ENCODE measurements around the gene ZNF566.

Gene ZNF566

DNA sequence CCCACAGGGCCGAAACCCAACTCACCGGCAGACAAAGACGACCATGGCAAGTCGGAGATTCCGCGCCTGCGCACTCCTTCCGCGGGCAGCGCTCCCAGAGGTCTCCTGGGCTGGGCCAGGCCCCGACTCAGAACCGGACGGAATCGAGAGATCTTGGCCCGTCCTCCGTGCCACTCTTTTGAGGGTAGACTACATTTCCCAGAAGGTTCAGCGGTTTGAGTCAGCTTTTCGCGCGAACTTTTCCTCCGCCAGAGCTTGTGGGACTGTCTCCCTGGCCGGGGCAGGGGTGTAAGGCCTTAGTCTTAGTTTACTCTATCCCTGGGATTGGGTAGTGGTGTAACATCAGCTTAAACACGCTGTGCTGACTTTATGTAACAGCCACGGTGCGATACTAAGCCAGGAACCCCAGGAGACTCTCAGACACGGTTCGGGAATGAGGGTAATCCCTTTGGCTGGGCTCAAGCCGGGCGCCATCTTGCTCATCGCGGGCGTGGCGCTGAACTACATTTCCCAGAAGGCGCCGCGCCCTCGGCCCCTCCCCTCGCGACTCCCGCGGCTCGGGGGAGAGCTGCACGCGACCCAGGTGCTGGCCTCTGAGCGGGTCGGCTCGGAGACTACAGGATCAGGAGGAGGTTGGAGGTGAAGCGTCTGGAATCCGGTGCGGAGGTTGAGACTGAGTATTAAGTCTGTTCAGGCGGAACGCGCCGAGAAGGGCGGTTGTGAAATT is 39.0 kb upstream of the ZNF566 start, which contains the start of gene ZNF260 (continued):
- TF ChIP-seq, protein P1, sequence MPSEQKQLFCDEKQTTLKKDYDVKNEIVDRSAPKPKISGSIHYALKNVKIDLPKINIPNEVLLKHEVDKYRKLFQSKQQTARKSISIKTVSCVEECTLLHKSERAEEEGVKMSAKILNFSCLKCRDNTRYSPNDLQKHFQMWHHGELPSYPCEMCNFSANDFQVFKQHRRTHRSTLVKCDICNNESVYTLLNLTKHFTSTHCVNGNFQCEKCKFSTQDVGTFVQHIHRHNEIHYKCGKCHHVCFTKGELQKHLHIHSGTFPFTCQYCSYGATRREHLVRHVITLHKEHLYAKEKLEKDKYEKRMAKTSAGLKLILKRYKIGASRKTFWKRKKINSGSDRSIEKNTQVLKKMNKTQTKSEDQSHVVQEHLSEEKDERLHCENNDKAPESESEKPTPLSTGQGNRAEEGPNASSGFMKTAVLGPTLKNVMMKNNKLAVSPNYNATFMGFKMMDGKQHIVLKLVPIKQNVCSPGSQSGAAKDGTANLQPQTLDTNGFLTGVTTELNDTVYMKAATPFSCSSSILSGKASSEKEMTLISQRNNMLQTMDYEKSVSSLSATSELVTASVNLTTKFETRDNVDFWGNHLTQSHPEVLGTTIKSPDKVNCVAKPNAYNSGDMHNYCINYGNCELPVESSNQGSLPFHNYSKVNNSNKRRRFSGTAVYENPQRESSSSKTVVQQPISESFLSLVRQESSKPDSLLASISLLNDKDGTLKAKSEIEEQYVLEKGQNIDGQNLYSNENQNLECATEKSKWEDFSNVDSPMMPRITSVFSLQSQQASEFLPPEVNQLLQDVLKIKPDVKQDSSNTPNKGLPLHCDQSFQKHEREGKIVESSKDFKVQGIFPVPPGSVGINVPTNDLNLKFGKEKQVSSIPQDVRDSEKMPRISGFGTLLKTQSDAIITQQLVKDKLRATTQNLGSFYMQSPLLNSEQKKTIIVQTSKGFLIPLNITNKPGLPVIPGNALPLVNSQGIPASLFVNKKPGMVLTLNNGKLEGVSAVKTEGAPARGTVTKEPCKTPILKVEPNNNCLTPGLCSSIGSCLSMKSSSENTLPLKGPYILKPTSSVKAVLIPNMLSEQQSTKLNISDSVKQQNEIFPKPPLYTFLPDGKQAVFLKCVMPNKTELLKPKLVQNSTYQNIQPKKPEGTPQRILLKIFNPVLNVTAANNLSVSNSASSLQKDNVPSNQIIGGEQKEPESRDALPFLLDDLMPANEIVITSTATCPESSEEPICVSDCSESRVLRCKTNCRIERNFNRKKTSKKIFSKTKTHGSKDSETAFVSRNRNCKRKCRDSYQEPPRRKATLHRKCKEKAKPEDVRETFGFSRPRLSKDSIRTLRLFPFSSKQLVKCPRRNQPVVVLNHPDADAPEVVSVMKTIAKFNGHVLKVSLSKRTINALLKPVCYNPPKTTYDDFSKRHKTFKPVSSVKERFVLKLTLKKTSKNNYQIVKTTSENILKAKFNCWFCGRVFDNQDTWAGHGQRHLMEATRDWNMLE (tag by site-specific recombination; conservative IDR thresholded peaks at IDR 0.05; ENCODE audit: low read depth), result peak; percentile 71
- TF ChIP-seq ZNF114 (tag by site-specific recombination; IDR thresholded peaks at IDR 0.05) (no peak), ZNF561 (tag by site-specific recombination; IDR thresholded peaks at IDR 0.05; ENCODE audit: borderline replicate concordance) (peak; percentile 99)

- H3K4me1 ChIP-seq (ENCODE audit: control insufficient read depth, insufficient read depth, low read length), result peaks cover 8% of the 10 kb centered on the region; the same call in 1 of the 2 replicates
- H3K9me3 ChIP-seq (ENCODE audit: control insufficient read depth, insufficient read depth, low read depth, low read length), result peaks cover 28% of the 10 kb centered on the region
- H3K36me3 ChIP-seq (ENCODE audit: control insufficient read depth in 2 of 2, insufficient read depth in 1 of 2, low read length in 2 of 2), result peaks cover 32 to 53% of the 10 kb centered on the region in 2 experiments
- CTCF ChIA-PET, result interaction anchor here (0.7 kb wide), 1 partner anchor 117 kb away, joined by 5 read pairs; no protein-coding TSS in a partner anchor
- H3K27ac ChIP-seq (ENCODE audit: extremely low read depth, low read depth, low read length), result peak overlapping the region; percentile 96
- POLR2A ChIA-PET, result interaction anchor here (0.6 to 4.9 kb wide), 17 partner anchors 18 to 1067 kb away, joined by 3 to 65 read pairs (median 8); partner anchors contain the start of genes ZFP14, ZNF146, ZNF345 and ZNF382
- peak overlapping the region; percentile 91 for H3K4me3 ChIP-seq (ENCODE audit: low read depth, low read length)
- TF ChIP-seq ZNF514 (tag by site-specific recombination; IDR thresholded peaks at IDR 0.05) (no peak), GLIS2 (tag by site-specific recombination; IDR thresholded peaks at IDR 0.05) (peak; percentile 56; the same call in 1 of the 2 replicates), ZNF274 (IDR thresholded peaks at IDR 0.05; ENCODE audit: low read length) (no peak), ZNF274 (tag by site-specific recombination; IDR thresholded peaks at IDR 0.05; ENCODE audit: borderline replicate concordance) (no peak), ZNF600 (tag by site-specific recombination; IDR thresholded peaks at IDR 0.05) (no peak), ZNF629 (tag by site-specific recombination; IDR thresholded peaks at IDR 0.05) (no peak), ZFP69B (tag by site-specific recombination; IDR thresholded peaks at IDR 0.05) (no peak), ZNF391 (tag by site-specific recombination; IDR thresholded peaks at IDR 0.05; ENCODE audit: borderline replicate concordance, low read depth) (no peak), KLF16 (tag by site-specific recombination; IDR thresholded peaks at IDR 0.05) (0 out of 2 replicates have a peak, but pooled peaks have one; percentile 40), ZBTB10 (tag by site-specific recombination; IDR thresholded peaks at IDR 0.05) (peak; percentile 44; the same call in 1 of the 2 replicates), CTCF (tag by site-specific recombination; IDR thresholded peaks at IDR 0.05) (no peak), WT1 (tag by site-specific recombination; IDR thresholded peaks at IDR 0.05) (no peak), SCRT2 (tag by site-specific recombination; IDR thresholded peaks at IDR 0.05) (no peak), BCL6B (tag by site-specific recombination; IDR thresholded peaks at IDR 0.05) (no peak), ZNF416 (tag by site-specific recombination; IDR thresholded peaks at IDR 0.05) (no peak), ZNF239 (tag by site-specific recombination; IDR thresholded peaks at IDR 0.05) (peak; percentile 15; the same call in 1 of the 2 replicates), ZSCAN23 (tag by site-specific recombination; IDR thresholded peaks at IDR 0.05) (no peak)
- TF ChIP-seq, protein P2, sequence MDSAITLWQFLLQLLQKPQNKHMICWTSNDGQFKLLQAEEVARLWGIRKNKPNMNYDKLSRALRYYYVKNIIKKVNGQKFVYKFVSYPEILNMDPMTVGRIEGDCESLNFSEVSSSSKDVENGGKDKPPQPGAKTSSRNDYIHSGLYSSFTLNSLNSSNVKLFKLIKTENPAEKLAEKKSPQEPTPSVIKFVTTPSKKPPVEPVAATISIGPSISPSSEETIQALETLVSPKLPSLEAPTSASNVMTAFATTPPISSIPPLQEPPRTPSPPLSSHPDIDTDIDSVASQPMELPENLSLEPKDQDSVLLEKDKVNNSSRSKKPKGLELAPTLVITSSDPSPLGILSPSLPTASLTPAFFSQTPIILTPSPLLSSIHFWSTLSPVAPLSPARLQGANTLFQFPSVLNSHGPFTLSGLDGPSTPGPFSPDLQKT (IDR thresholded peaks at IDR 0.05; ENCODE audit: borderline replicate concordance, low read depth, low read length), result no peak
- TF ChIP-seq, protein P3, sequence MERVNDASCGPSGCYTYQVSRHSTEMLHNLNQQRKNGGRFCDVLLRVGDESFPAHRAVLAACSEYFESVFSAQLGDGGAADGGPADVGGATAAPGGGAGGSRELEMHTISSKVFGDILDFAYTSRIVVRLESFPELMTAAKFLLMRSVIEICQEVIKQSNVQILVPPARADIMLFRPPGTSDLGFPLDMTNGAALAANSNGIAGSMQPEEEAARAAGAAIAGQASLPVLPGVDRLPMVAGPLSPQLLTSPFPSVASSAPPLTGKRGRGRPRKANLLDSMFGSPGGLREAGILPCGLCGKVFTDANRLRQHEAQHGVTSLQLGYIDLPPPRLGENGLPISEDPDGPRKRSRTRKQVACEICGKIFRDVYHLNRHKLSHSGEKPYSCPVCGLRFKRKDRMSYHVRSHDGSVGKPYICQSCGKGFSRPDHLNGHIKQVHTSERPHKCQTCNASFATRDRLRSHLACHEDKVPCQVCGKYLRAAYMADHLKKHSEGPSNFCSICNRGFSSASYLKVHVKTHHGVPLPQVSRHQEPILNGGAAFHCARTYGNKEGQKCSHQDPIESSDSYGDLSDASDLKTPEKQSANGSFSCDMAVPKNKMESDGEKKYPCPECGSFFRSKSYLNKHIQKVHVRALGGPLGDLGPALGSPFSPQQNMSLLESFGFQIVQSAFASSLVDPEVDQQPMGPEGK (tag by site-specific recombination; IDR thresholded peaks at IDR 0.05), result peak; percentile 82
These were observed 38.5 kb upstream of the ZNF566 start for GRCh38 chr19:36527873-36528193.
